GM21390 (cell line): ENCODE data around the gene ZMIZ1.

ENCODE experiments used
- ATAC-seq: cut with Tn5 transposase; IDR thresholded peaks from one replicate; pipeline ENCODE4 v1.9.1; 2021; ENCODE audit not compliant: unreplicated experiment

ZMIZ1 gene

GRCh38 chr10:79051766-79052165 is 17.0 kb upstream of the ZMIZ1 start:
- no peak for ATAC-seq

- ATAC-seq = peak; percentile 60
Measured at GRCh38 chr10:79052291-79053080, 16.3 kb upstream of the ZMIZ1 start.

DNA sequence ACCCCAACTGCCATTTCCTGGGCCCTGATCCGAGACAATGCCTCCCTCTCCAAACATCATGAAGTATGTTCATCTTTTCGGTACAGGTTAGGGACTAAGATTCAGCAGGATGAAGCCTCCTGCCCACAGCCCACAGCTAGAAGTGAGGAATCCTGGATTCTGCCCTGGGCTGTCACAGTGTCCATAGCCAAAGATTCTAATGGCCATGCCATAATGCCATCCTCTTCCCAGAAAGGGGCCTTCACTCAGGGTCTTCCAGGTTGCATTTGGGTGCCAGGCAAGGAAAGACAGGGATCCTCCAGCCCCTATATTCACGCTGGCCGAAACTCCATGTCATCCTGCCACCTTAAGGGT is 15.7 kb upstream of the ZMIZ1 start:
- no peak for ATAC-seq

DNA sequence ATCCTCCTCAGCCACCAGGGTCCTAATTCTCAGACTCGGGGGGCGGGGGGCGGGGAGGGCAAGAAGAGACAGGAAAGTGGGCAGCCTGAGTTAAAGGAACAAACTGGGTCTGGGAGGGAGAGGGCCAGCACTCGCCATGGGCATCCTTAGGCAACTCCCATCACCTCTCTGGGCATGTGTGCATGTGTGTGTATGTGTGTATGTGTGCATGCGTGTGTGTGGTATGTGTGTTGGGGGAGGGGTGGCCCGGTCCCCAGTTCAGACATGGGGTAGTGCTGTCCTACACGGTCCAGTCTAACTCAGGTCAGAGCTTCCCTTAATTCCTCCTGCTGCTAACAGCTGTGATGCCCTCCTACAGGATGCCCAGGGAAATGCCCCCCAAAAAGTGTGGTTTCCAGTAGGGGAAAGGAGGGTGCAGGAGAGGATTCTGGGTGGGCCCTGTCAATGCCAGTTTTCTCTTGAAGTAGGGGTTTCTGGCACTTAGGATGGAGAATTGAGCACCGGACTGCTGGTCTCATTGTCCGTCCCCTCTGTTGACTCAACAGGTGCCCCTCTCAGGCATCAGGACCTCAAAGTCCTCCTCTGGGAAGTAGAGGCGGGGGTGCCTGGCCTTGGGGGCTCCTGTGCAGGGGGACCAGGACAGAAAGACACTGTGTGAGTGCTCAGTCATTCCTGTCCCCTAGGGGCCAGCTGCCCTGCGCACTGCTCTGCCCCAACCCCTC is 15.1 kb upstream of the ZMIZ1 start:
- no peak for ATAC-seq

- no peak for ATAC-seq
Measured at GRCh38 chr10:79054203-79055099, 14.3 kb upstream of the ZMIZ1 start.

DNA sequence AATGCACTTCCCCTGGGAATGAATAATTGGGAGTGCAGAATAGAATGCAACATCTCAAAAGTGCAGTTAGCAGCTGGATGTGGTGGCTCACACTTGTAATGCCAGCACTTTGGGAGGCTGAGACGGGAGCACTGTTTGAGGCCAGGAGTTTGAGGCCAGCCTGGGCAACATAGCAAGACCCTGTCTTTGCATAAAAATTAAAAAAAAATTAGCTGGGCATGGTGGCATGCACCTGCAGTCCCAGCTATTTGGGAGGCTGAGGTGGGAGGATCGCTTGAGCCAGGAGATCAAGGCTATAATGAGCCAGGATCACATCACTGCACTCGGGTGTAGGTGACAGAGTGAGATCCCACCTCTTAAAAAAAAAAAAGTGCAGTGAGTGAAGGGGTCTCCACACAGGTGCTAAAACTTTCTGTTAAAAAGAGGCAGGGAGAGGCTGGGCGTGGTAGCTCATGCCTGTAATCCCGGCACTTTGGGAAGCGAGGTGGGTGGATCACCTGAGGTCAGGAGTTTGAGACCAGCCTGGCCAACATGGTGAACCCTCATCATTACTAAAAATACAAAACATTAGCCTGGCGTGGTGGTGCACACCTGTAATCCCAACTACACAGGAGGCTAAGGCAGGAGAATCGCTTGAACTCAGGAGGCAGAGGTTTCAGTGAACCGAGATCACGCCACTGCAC is 13.5 kb upstream of the ZMIZ1 start:
- ATAC-seq = no peak

DNA sequence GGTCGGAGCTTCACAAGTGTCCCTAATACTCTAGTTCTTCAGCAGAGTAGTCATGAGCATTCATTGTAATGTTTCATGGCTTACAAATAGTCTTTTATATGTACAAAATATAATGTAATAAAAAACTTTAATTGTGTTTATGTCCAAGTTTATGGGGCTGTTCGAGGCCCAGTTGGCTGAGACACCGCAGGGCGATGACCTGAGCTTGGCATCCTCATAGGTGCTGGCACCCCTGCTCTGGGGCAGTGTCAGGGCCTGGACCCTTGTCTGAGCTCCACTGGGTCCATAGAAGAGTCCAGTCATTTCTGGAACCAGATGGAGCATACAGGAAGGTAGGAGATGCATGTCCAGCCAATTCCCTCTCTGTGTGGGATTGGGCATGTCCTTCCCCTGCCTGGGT is 12.9 kb upstream of the ZMIZ1 start:
- no peak for ATAC-seq

GRCh38 chr10:79056361-79056735 is 12.4 kb upstream of the ZMIZ1 start:
- ATAC-seq = no peak

- ATAC-seq = no peak
Measured at GRCh38 chr10:79056736-79057391, 11.9 kb upstream of the ZMIZ1 start.

GRCh38 chr10:79057481-79058275 is 11.1 kb upstream of the ZMIZ1 start:
- ATAC-seq = no peak

GRCh38 chr10:79058899-79059841 is 9.6 kb upstream of the ZMIZ1 start:
- no peak for ATAC-seq

DNA sequence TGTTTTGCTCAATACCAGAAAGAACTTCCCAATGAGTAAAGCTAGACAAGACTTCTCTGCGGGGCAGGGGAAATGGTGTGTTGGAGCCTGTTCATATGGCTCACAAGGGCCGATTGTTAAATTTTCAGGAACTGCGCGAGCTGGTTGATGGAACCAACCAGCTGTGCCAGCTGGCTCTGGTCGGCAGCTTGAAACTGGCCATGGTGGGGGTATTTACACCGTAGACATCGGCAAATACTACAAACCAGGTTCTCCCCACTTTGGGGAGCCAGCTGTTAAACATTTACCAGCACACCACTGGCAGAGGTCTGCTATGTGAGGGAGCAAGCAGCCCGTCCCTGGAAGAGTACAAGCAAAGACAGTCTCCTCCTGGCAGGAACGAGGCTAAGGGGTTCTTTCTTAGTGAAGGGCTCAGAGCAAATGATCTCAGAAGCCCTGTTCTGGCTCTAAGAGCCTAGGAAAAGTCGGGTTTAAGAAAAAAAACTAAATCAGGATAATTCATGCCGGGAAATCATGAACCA is 8.8 kb upstream of the ZMIZ1 start:
- no peak for ATAC-seq

- no peak for ATAC-seq
Measured at GRCh38 chr10:79060641-79061255, 8.0 kb upstream of the ZMIZ1 start.

- ATAC-seq = no peak
Measured at GRCh38 chr10:79061441-79062315, 7.1 kb upstream of the ZMIZ1 start.

- ATAC-seq = no peak
Measured at GRCh38 chr10:79063071-79063491, 5.7 kb upstream of the ZMIZ1 start.

DNA sequence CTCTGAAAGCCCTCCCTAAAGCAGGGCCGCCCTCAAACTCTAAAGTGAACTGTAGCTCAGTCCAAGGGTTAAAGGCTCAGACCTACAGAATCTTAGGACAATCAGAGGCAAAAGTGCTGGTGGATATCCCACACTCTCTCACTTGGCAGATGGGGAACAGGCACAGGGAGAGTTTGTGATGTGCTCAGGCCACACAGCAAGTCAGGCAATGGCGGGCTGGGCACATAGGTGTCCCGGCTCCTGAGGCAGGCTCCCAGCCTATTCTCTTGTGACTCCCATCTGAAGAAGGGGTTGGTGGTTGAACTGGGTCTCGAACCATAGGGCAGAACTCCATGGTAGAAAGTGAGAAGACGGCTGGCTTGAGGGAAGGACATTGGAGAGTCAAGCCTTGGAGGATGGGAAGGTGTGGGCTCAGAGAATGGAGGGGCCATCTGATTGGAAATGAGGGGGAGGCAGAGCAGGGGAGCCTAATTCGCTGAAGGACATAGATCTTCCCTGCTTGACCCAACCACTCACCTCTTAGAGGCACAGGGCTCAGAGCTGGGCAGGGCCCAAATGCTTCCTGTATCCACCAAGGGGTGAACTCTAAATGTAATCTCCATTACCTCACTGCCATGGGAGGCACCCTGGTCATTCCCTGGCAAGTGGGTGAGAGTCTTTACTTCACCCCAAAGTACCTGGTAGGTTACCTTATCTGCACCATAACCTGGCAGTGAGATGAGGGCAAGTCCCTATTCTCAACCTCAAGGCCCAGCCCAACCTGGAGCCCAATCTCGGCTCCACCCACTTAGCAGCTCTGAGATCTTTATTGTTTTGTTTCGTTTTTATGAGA is 4.9 kb upstream of the ZMIZ1 start:
- ATAC-seq = no peak
